Esophagus mucosa (tissue), 1 donor: ENCODE measurements around the gene PKP3. TPM values are rescaled to one million over a fixed set of nuclear protein-coding genes. Genes with fewer than 3 reads are reported as not detected.
"Not testable (repeated sequence)": the region's sequence is repeated elsewhere in the genome, so short reads cannot be mapped to it uniquely, and the experiment has no call there.

ENCODE experiments used
- ATAC-seq: fragments of 200-7000 bp; cut with Tn5 transposase; one replicate; pipeline ENCODE4 v1.9.1; 2020
- total RNA-seq: library from RNA; stranded (reverse); gene quantifications from one replicate; pipeline ENCODE4 v1.2.4, GENCODE V29; 2023
- donor health status: DM: yes; HTN: yes; CAD: no.

Gene PKP3
- total RNA-seq, 1 donor from 2014 or later = 359 TPM

GRCh38 chr11:432501-433100, 38.6 kb downstream of the PKP3 start:
- no peak for ATAC-seq

GRCh38 chr11:433111-433510, 39.1 kb downstream of the PKP3 start:
- ATAC-seq = no peak

DNA sequence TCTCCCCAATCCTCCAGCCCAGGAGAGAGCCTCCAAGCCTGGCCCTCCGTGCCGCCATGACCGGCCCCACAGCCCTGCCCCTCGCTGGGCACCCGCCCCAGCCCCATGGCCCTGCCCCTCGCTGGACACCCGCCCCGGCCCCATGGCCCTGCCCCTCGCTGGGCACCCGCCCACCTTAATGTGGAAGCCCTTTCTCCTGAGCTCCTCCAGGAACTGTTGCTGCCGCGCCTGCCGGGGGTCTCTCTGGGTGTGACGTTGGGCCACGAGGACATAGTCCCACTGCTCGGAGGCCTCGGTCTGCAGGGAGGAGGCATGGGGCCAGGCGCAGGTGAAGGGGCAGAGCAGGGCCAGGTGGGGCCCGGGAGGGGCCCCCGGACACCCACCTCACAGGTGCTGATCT, 39.6 kb downstream of the PKP3 start:
- ATAC-seq = no peak

DNA sequence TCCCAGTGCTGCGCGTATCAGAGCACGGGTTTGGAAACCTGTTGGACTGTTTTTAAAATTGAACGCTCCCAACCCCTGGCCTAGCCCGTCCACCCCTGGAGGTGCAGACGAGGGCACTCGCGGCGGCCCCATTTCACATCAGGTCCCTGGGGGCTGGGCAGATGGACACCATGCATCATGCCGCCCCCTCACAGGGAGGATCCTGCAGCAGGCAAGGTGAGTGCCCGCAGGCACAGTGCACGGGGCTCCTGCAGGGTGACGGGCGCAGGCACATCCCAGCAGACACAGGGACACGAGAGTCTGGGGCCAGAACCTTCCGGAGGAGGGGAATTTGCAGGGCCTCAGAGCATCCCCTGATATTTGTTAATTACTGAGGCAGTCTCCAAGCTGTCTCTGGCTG, 40.5 kb downstream of the PKP3 start:
- ATAC-seq = no peak

- ATAC-seq = not testable (repeated sequence)
These were observed 41.2 kb downstream of the PKP3 start for GRCh38 chr11:434999-435740.

DNA sequence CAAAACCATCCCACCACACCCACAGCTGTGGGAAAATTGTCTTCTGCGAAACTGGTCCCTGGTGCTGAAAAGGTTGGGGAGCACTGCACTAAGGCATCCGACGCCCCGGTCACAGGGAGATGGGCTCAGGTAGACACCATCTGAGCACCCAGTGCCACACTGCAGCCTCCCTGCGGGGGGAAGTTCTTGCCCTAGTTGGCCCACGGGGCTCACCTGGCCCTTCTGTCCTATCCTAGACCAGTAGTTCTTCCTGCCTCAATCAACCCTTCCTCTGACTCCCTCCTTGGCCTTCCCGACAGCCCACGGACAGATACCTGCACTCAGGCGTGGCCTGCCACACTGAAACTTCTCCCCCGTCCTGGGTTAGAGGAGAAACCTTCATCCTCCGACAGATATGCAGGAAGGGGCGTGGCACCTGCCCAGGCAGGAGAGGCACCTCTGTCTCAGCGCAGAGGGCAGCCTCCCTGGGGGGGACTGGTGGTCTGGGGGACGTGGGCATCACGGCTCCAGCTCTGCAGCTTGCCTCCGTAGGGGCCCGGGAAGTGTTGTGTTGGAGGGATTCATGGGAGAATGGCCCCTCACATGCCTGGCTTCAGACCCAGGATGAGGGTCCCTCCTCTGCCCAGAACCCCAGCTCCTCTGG, 43.3 kb downstream of the PKP3 start:
- ATAC-seq = no peak

- no peak for ATAC-seq
These were observed 44.3 kb downstream of the PKP3 start for GRCh38 chr11:438101-438844.

DNA sequence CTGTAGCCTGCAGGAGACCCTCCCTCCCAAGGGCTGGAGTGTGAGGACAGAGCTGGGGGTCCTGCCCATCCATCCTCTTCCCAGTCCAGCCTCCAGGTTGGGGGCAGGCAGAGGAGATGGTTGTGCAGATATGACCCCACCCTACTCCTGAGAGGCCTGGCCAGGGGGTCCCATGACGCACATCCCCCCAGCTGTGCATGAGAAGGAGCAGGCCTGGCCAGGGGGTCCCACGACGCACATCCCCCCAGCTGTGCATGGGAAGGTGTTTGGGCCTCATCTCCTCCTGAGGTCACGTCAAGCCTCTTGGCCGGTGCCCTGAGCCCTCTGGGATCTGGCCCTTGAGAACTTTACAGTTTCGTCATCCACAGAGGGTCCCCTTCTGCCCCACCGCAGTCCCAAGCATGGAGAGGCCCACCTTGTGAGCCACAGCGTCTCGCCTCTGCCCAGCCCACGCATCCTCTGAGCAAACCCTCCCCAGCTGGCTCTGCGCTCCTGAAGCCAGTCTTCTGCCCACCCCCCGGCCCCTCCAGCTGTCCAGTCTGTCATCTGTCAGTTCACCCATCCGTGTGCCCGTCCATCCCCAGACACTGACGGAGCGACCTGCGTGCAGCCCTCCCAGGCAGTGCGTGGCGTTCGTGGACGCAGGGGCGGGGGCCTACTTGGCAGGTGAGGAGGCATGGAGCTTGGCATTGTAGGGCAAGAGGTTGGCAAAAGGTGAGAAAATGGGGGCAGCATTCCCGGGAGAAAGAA, 45.5 kb downstream of the PKP3 start:
- ATAC-seq = no peak

GRCh38 chr11:440065-441042, 46.3 kb downstream of the PKP3 start:
- no peak for ATAC-seq

GRCh38 chr11:441043-441417, 47.0 kb downstream of the PKP3 start:
- peak; percentile 6 for ATAC-seq

GRCh38 chr11:441418-442274, 47.6 kb downstream of the PKP3 start, which contains the start of gene ANO9:
ANO9 (minus strand) TSS chr11:442011; CDS start chr11:441926, 85 bp downstream.
- ATAC-seq = peak; percentile 64

GRCh38 chr11:442611-443081, 48.6 kb downstream of the PKP3 start:
- ATAC-seq = no peak

DNA sequence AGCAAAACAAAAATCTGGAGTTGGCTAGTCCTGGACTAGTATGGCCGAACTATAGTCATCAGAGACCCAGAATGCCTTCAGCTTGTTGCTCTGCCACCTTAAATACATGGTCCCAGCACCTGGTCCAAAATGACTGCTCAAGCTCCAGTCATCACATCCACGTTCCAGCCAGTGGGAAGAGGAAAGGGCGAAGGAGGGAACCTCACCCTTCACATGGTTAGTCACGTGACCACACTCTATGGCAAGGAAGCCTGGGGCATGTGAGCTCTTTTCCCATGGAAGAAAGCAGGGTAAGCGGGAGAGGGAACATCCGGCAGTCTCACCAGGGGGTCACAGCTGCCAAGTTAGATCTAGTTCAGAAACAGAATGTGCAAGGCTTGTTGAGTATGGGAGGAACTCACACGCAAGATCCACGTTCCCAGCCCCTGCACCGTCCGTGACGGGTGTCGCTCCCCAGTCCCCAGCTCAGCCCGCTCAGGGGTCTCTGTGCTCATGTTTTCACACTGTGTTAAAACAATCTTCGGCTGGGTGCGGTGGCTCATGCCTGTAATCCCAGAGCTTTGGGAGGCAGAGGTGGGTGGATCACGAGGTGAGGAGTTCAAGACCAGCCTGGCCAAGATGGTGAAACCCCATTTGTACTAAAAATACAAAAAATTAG, 49.7 kb downstream of the PKP3 start:
- ATAC-seq = no peak

GRCh38 chr11:444396-445144, 50.6 kb downstream of the PKP3 start:
- peak; percentile 13 for ATAC-seq

- no peak for ATAC-seq
These were observed 52.0 kb downstream of the PKP3 start for GRCh38 chr11:445765-446588.

DNA sequence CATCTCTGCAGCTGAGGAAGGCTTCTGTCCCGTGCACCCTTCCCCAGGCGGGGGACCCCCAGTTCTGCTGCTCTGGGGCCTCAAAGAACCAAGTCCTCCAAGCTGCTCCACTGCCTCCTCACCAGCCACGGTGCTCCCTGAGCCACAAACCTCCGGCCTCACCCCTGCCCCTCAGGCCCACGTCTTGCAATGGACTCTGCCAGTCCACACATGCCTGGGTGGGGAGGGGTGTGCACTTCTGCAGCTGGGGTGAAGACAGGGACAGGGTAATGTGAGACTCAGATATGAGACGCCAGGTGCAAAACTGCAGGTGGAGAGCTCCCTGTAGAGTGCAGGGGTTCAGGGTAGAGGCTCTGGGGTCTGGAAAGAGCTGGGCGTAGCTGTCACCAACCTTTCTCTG, 52.9 kb downstream of the PKP3 start:
- ATAC-seq = peak; percentile 30

GRCh38 chr11:447923-448731, 54.1 kb downstream of the PKP3 start:
- ATAC-seq = peak; percentile 86
